Measurements from ENCODE around the gene SPP1.
"Not testable (repeated sequence)": the region's sequence is repeated elsewhere in the genome, so short reads cannot be mapped to it uniquely, and the experiment has no call there.

The SPP1 gene

DNA sequence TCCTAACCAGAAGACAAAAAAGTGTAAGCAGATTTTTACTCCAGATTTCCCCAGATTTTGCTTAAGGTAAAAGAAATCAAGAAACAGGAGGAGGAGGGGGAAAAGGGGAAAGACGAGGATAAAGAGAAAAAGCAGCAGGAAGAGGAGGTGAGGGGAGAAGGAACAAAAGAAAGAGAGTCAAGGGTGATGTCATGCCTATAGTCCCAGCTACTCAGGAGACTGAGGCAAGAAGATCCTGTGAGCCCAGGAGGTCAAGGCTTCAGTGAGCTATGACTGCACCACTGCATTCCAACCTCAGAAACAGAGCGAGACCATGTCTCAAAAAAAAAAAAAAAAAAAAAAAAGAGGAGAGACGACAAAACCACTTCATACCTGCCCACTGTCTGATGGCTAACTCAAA, 19.9 kb downstream of the SPP1 start:
- no peak for DNase-seq

DNA sequence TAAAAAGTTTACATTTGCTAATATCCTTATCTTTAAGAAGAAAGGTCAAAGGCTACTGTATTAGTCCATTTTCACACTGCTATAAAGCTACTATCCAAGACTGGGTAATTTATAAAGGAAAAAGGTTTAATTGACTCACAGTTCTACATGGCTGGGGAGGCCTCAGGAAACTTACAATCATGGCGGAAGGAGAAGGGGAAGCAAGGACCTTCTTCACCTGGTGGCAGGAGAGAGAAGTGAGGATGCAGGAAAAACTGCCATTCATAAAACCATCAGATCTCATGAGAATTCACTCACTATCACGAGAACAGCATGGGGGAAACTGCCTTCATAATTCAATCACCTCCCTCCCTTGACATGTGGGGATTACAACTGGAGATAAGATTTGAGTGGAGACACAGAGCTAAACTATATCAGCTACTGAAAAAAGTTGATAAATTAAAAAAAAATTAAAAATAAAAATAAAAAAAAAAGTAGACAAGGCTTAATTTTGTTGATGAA, 23.7 kb downstream of the SPP1 start:
- not testable (repeated sequence) for DNase-seq

DNA sequence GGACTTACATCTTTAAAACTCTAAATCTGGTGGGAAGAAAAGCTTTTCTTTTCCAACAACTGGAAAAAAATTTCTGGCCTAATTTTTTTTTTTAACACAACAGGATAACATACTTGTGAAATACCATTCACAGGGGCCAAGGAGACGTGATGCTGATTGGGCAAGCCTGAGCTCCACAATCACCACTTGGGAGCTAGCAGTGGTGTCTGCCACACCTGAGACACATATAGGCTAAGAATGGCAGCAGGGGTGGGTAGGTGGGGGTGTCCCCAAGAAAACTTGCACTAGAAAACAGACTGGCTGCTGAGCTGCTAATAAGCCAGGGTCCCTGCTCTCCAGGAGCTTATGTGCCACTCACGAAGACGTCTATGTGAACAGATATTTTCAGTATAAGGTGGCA, 26.4 kb downstream of the SPP1 start:
- no peak for DNase-seq

DNA sequence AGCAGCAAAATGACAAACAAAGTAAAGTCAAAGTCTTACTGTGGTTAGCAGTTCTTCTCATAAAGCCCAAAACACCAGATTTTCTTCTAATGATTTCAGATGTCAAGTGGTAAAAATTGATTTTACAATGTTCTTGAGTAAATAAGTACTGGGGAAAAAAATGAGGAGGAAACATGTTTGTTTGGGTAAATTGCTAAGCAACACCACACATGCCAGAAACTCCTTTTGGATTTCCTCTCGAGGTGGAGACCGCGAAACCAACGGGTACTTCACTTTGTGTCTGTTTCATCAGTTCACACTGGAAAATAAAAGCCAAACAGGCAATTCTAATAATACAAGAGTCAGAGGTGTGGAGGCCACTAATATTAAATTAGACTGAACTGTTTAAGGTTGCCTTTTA, 27.3 kb downstream of the SPP1 start:
- DNase-seq, result no peak

GRCh38 chr4:88003261-88003660, 27.7 kb downstream of the SPP1 start:
- DNase-seq, result no peak

- DNase-seq, result no peak
These were observed 29.6 kb downstream of the SPP1 start for GRCh38 chr4:88005076-88005475.

DNA sequence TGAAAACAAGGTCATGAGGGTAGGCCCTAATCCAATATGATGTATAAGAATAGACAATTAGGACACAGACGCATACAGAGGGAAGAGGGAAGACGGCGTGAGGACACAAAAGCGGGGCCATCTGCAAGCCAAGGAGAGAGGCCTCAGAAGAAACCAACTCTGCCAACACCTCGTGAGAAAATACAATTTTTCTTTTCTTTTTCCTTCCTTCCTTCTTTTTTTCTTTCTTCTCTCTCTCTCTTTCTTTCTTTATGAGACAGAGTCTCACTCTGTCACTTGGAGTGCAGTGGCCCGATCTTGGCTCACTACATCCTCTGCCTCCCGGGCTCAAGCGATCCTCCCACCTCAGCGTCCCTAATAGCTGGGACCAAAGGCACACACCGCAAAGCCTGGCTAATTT, 30.4 kb downstream of the SPP1 start:
- DNase-seq, result no peak

DNA sequence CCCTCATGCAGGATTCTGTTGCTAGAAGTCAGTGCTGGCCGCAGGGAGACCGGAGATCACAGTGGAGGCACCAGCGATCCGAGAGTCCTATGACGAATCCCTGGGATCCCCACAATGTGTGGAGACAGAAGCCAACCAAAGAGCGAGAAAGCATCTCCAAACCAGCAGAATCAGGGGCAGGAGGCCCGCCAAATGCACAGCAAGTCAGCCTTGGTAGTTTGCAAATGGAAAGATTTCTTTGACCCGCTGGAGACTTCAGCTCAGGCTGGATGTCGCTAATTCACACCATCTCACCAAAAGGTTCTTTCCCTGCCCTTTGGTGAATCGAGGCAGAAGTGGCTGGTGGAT, 31.4 kb downstream of the SPP1 start:
- DNase-seq, result no peak

DNA sequence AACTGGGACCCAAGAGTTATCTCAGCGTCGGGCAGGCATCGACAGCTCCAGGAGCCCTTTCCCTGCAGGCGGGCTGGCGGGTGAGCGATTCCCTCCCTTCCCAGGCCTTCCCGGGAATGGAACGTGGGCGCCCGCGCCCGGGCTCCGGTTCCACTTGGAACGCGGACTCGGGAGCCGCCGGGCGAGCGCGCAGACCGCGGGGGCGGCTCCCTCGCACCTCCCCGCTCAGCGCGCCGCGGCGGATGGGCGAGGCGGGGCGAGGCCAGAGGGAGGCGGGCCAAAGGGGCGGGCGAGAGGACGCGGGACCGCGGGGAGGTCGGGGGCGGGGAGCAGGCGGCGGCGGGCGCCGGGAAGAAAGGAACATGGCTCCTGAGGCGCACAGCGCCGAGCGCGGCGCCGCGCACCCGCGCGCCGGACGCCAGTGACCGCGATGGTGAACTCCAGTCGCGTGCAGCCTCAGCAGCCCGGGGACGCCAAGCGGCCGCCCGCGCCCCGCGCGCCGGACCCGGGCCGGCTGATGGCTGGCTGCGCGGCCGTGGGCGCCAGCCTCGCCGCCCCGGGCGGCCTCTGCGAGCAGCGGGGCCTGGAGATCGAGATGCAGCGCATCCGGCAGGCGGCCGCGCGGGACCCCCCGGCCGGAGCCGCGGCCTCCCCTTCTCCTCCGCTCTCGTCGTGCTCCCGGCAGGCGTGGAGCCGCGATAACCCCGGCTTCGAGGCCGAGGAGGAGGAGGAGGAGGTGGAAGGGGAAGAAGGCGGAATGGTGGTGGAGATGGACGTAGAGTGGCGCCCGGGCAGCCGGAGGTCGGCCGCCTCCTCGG, 32.0 kb downstream of the SPP1 start, which contains the start of gene PKD2:
Gene PKD2, plus strand, starts transcription at position 332 of the 818 bp plus-strand sequence. Its CDS starts 99 bp downstream, at position 431.
- no peak for DNase-seq

- no peak for DNase-seq
These were observed 32.7 kb downstream of the SPP1 start for GRCh38 chr4:88008122-88008742.

- no peak for DNase-seq
These were observed 33.2 kb downstream of the SPP1 start for GRCh38 chr4:88008743-88009171.

GRCh38 chr4:88009871-88010270, 34.4 kb downstream of the SPP1 start:
- DNase-seq, result no peak

- no peak for DNase-seq
These were observed 35.5 kb downstream of the SPP1 start for GRCh38 chr4:88010966-88011365.

- no peak for DNase-seq
These were observed 37.1 kb downstream of the SPP1 start for GRCh38 chr4:88012647-88013046.

DNA sequence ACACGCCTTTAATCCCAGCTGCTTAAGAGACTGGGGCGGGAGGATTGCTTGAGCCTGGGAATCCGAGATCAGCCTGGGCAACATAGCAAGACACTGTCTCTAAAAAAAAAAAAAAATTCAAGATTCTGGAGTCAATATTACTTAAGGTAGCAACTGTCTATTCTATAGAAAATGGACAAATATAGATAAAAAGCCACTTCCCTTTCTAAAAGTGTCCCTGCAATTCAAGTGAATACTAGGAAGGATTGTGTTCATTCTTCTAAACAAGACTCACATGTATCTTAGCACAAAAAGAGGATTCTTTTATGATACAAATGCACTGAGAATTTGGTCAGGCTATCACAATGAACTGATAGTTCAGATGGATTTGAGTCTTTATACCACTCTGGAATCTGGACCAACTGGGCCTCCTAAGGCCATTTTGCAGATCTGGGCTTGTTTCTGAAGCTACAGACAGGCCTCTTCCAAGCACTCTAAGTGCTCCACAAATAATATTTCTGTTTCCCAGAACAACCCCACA, 38.9 kb downstream of the SPP1 start:
- no peak for DNase-seq

GRCh38 chr4:88015659-88016295, 40.3 kb downstream of the SPP1 start:
- no peak for DNase-seq

GRCh38 chr4:88017516-88018297, 42.2 kb downstream of the SPP1 start:
- no peak for DNase-seq

DNA sequence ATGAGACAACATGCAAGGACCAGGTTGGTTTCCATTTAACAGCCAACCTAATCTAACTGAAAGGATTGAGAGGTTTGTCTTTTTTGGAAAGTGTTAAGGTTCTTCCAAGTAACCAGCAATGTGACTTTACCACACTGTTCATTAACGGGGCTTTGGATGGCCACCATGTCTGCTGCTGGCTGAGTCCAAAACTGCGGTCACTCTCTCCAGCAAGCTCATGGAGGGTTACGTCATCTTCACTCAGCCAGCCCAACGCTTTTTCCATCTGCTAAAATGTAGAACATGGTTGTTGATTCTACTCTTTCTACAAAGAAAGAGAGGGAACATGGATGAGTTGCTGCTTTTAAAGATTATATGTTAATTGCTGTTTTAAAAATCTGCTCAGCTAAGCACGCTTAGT, 43.0 kb downstream of the SPP1 start:
- DNase-seq, result no peak

DNA sequence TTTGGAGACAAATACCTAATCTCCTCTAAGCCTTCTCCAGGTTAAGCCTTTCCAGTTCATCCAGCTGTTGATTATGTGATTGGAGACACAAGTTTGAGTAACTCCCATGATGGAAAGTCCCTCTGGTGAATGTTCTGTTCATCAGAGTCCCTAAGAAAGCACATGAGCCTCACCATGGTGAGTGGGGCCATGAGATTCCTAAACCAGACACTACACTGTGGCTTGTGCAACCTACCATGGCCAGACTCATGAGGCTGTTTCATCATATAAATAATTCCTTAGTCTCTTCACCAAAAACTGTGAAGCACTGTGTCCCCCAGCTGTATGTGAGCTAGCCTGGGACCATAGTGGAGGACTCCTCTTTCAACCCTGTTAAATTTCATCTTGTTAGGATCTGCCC, 46.3 kb downstream of the SPP1 start:
- DNase-seq, result no peak

DNA sequence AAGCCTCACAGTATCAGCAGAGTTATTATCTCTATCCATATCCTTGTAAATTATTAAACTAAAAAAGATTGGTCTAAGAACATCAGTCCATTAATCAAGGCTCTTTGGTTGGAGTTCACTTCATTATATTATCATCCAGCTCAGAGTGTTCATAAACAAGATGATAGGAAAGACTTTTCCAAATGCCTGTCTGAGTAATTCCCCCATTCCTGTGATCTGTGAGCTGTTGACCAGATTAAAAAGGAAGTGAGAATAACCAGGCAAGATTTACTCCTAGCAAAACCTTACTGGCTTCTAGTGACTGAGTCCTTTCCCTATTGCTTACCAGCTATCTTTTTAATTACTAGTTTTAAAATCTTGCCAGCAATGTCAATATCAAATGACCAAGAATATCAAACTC, 46.8 kb downstream of the SPP1 start:
- DNase-seq, result no peak

DNA sequence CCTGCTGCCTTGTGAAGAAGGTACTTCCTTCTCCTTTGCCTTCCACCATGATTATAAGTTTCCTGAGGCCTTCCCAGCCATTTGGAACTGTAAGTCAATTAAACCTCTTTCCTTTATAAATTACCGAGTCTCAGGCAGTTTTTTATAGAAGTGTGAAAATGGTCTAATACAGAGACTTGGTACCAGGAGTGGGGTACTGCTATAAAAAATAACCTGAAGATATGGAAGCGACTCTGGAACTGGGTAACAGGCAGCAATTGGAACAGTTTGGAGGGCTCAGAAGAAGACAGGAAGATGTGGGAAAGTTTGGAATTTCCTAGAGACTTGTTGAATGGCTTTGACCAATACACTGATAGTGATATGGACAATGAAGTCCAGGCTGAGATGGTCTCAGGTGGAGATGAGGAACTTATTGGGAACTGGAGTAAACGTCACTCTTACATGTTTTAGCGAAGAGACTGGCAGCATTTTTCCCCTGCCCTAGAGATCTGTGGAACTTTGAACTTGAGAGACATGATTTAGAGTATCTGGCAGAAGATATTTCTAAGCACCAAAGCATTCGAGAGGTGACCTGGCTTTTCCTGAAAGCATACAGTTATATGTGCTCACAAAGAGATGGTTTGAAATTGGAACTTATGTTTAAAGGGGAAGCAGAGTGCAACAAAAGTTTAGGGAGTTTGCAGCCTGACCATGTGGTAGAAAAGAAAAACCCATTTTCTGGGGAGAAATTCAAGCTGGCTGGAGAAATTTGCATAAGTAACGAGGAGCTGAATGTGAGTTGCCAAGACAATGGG, 50.6 kb downstream of the SPP1 start:
- not testable (repeated sequence) for DNase-seq
